OCI-LY7 (cell line): Measurements from ENCODE around the gene PCDH1. TPM values are rescaled to one million over a fixed set of nuclear protein-coding genes. Genes with fewer than 3 reads are reported as not detected.

ENCODE experiments used
- BruUV-seq: library from RNA; stranded (reverse); fragments of 400-500 nt; replicated peaks from 2 replicates; lab custom pipeline; 2021; lab: Mats Ljungman, UMichigan
- CTCF ChIA-PET: fragments of 300-600 bp; sonication (Branson Sonifier 250); formaldehyde crosslinking; loops from one replicate; lab custom pipeline; 2022; ENCODE audit warnings: antibody characterized with exemption; ENCODE audit not compliant: unreplicated experiment; lab: Charles Lee
- POLR2A ChIA-PET: fragments of 300-600 bp; sonication (Branson Sonifier 250); formaldehyde crosslinking; loops from one replicate; lab custom pipeline; 2022; ENCODE audit warnings: antibody characterized with exemption; lab: Charles Lee
- DNase-seq: peaks from one replicate; pipeline ENCODE4 v3.0.0-alpha.2; 2015; ENCODE audit warnings: low spot score
- H2AFZ ChIP-seq: fragments of 200-600 bp; sonication (generic), shearing (Covaris generic); 2 replicates; pipeline ENCODE4 v1.6.1; 2014; ENCODE audit warnings: mild to moderate bottlenecking, antibody characterized with exemption, low read length, moderate library complexity
- H3K27ac ChIP-seq: fragments of 200-600 bp; sonication (generic); 2 replicates; pipeline ENCODE4 v1.5.1; 2014; ENCODE audit warnings: mixed run types, low read depth, mild to moderate bottlenecking, moderate library complexity, low read length, inconsistent platforms; ENCODE audit not compliant: poor library complexity, severe bottlenecking
- H3K36me3 ChIP-seq: fragments of 200-600 bp; sonication (generic); 2 replicates; pipeline ENCODE4 v1.6.1; 2014; ENCODE audit warnings: mild to moderate bottlenecking, antibody characterized with exemption, low read length, moderate library complexity, mixed read lengths; ENCODE audit not compliant: insufficient read depth
- H3K4me1 ChIP-seq: fragments of 200-600 bp; sonication (generic); 2 replicates; pipeline ENCODE4 v1.5.1; 2014; ENCODE audit warnings: mild to moderate bottlenecking, low read length; ENCODE audit not compliant: insufficient read depth, poor library complexity, severe bottlenecking
- H3K4me2 ChIP-seq: fragments of 200-600 bp; sonication (generic); 2 replicates; pipeline ENCODE4 v1.6.1; 2014; ENCODE audit warnings: mild to moderate bottlenecking, low read length
- H3K4me3 ChIP-seq: fragments of 200-600 bp; sonication (generic); 2 replicates; pipeline ENCODE4 v1.5.1; 2014; ENCODE audit warnings: mild to moderate bottlenecking, low read depth, low read length; ENCODE audit not compliant: poor library complexity, severe bottlenecking
- H3K79me2 ChIP-seq: fragments of 200-600 bp; sonication (generic); 2 replicates; pipeline ENCODE4 v1.6.1; 2016; ENCODE audit warnings: low read depth, mild to moderate bottlenecking, low read length, moderate library complexity, mixed read lengths; ENCODE audit not compliant: insufficient read depth
- H3K9me2 ChIP-seq: fragments of 200-600 bp; sonication (generic); 2 replicates; pipeline ENCODE4 v1.6.1; 2016; ENCODE audit warnings: mild to moderate bottlenecking, low read length, mixed read lengths; ENCODE audit not compliant: insufficient read depth
- H3K9me3 ChIP-seq: fragments of 200-600 bp; sonication (generic); 2 replicates; pipeline ENCODE4 v1.6.1; 2014; ENCODE audit warnings: mild to moderate bottlenecking, mixed run types, low read length, mixed read lengths
- H4K20me1 ChIP-seq: fragments of 200-600 bp; sonication (generic); 2 replicates; pipeline ENCODE4 v1.6.1; 2014; ENCODE audit warnings: mild to moderate bottlenecking, antibody characterized with exemption, low read length, moderate library complexity, mixed read lengths; ENCODE audit not compliant: insufficient read depth
- EZH2phosphoT487 ChIP-seq: fragments of 200-600 bp; sonication (generic); IDR thresholded peaks from 2 replicates; pipeline ENCODE4 v1.6.1; 2018; ENCODE audit warnings: low read depth, borderline replicate concordance, mild to moderate bottlenecking, mixed run types, antibody characterized with exemption, low read length, moderate library complexity, mixed read lengths
- intact Hi-C: fragments of 100-400 bp; cut with micrococcal nuclease; formaldehyde crosslinking; loops from one replicate; pipeline ENCODE4 v1.10.0; 2022; ENCODE audit not compliant: unreplicated experiment
- total RNA-seq, 2 experiments: library from RNA; depleted of rRNA in 1 of 2; stranded (reverse); fragments of >200 nt in 1 of 2; shearing (Covaris generic) in 1 of 2; gene quantifications; 2 replicates each; pipeline ENCODE4 v1.2.3, GENCODE V29; 2014 to 2022
- TF ChIP-seq, protein P1 (sequence below): fragments of 200-600 bp; sonication (generic); conservative IDR thresholded peaks from 2 replicates; pipeline ENCODE4 v1.5.1; 2014; ENCODE audit warnings: mild to moderate bottlenecking, antibody characterized with exemption, low read length, moderate library complexity, mixed read lengths

Gene PCDH1
- total RNA-seq, 2 experiments from 2014 or later = not detected

- no peaks in the 10 kb centered on the region for H3K9me3 ChIP-seq
- TF ChIP-seq, protein P1, sequence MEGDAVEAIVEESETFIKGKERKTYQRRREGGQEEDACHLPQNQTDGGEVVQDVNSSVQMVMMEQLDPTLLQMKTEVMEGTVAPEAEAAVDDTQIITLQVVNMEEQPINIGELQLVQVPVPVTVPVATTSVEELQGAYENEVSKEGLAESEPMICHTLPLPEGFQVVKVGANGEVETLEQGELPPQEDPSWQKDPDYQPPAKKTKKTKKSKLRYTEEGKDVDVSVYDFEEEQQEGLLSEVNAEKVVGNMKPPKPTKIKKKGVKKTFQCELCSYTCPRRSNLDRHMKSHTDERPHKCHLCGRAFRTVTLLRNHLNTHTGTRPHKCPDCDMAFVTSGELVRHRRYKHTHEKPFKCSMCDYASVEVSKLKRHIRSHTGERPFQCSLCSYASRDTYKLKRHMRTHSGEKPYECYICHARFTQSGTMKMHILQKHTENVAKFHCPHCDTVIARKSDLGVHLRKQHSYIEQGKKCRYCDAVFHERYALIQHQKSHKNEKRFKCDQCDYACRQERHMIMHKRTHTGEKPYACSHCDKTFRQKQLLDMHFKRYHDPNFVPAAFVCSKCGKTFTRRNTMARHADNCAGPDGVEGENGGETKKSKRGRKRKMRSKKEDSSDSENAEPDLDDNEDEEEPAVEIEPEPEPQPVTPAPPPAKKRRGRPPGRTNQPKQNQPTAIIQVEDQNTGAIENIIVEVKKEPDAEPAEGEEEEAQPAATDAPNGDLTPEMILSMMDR = no peak
- no peak for TF ChIP-seq EZH2phosphoT487
- H3K4me1 ChIP-seq = peaks cover 80% of the 10 kb centered on the region
- no peak overlapping the region for H3K4me3 ChIP-seq
- peak overlapping the region; percentile 43 for H3K4me2 ChIP-seq
- H3K9me2 ChIP-seq = no peaks in the 10 kb centered on the region
- BruUV-seq = no TSS peak
- DNase-seq = no peak
- CTCF ChIA-PET = interaction anchor here (0.6 kb wide), 1 partner anchor 77 kb away, joined by 3 read pairs; no protein-coding TSS in a partner anchor
- H3K36me3 ChIP-seq = no peaks in the 10 kb centered on the region
- POLR2A ChIA-PET = no interaction called here
- no peak overlapping the region for H3K27ac ChIP-seq
- no peaks in the 10 kb centered on the region for H4K20me1 ChIP-seq
- intact Hi-C loops = no loop called here
- no peaks in the 10 kb centered on the region for H3K79me2 ChIP-seq
- no peak overlapping the region for H2AFZ ChIP-seq
Observed at GRCh38 chr5:141846031-141846430, 32.2 kb downstream of the PCDH1 start.

- BruUV-seq = no TSS peak
- no peaks in the 10 kb centered on the region for H3K79me2 ChIP-seq
- TF ChIP-seq, protein P1 = peak; percentile 67
- TF ChIP-seq EZH2phosphoT487 = no peak
- H2AFZ ChIP-seq = peak overlapping the region; percentile 30; the same call in 1 of the 2 replicates
- ChIA-PET CTCF (interaction anchor here (0.6 kb wide), 1 partner anchor 77 kb away, joined by 3 read pairs; no protein-coding TSS in a partner anchor), POLR2A (interaction anchor here (0.6 to 1.1 kb wide), 2 partner anchors 13 to 215 kb away, joined by 3 to 4 read pairs; no protein-coding TSS in a partner anchor)
- no peaks in the 10 kb centered on the region for H3K36me3 ChIP-seq
- peaks cover 83% of the 10 kb centered on the region for H3K4me1 ChIP-seq
- no peaks in the 10 kb centered on the region for H4K20me1 ChIP-seq
- no peak overlapping the region for H3K4me3 ChIP-seq
- peak overlapping the region; percentile 47 for H3K4me2 ChIP-seq
- H3K9me3 ChIP-seq = no peaks in the 10 kb centered on the region
- peak; percentile 74 for DNase-seq
- intact Hi-C loops = no loop called here
- H3K9me2 ChIP-seq = no peaks in the 10 kb centered on the region
- H3K27ac ChIP-seq = peak overlapping the region; percentile 24
Observed at GRCh38 chr5:141845371-141845851, 32.8 kb downstream of the PCDH1 start.

GRCh38 chr5:141844414-141845097 is 33.7 kb downstream of the PCDH1 start:
- H3K36me3 ChIP-seq = no peaks in the 10 kb centered on the region
- peak overlapping the region; percentile 47 for H3K4me2 ChIP-seq
- ChIA-PET CTCF (no interaction called here), POLR2A (interaction anchor here (1.1 kb wide), 1 partner anchor 12 kb away, joined by 3 read pairs; no protein-coding TSS in a partner anchor)
- no peaks in the 10 kb centered on the region for H4K20me1 ChIP-seq
- no peaks in the 10 kb centered on the region for H3K9me2 ChIP-seq
- no peak overlapping the region for H3K4me3 ChIP-seq
- no peaks in the 10 kb centered on the region for H3K9me3 ChIP-seq
- no TSS peak for BruUV-seq
- no peak for TF ChIP-seq EZH2phosphoT487
- TF ChIP-seq, protein P1 = no peak
- H2AFZ ChIP-seq = no peak overlapping the region
- intact Hi-C loops = no loop called here
- no peak for DNase-seq
- no peak overlapping the region for H3K27ac ChIP-seq
- no peaks in the 10 kb centered on the region for H3K79me2 ChIP-seq
- peaks cover 91% of the 10 kb centered on the region for H3K4me1 ChIP-seq
